ENCODE data around the gene QRICH2.

GRCh38 chr17:76268991-76269981 lies 38.8 kb downstream of the QRICH2 start:
- no peak for TF ChIP-seq POLR2A (IDR thresholded peaks at IDR 0.05)
- no peak for TF ChIP-seq CTCF (IDR thresholded peaks at IDR 0.05)

Measured in testis (tissue), 2 donors.